ENCODE measurements around the gene TECPR2. TPM values are rescaled to one million over a fixed set of nuclear protein-coding genes. Genes with fewer than 3 reads are reported as not detected.

TECPR2 gene
- total and polyA plus RNA-seq, 2 of the 13 experiments (the other 11 are each of a cell fraction or from before 2014, with no cell fraction given), result 3.5 to 5.7 TPM

DNA sequence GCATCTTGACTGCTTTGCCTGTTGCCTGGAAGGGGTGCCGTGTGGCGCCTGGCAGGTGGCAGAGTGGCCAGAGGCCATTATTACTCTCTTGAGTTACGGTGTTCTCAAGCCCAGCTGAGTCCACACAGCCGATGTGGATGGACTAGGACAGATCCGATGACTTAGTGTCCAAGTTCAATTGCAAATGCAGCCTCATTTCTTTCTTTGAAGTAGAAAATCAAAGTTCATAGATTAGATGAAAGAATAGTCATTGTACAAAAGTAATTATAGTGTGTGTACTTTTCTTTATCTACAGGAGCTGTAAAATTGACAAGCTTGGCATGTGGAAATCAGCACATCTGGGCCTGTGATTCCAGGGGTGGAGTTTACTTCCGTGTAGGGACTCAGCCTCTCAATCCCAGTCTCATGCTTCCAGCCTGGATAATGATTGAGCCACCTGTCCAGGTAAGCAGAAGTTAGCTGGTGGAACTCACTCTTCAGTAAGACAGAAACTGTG is 102.2 kb downstream of the TECPR2 start (continued):
- TF ChIP-seq ZNF503 (CRISPR knock-in tag; IDR thresholded peaks at IDR 0.05) (no peak), FOXP1 (IDR thresholded peaks at IDR 0.05) (no peak), FOXP1 (CRISPR knock-in tag; IDR thresholded peaks at IDR 0.05) (0 out of 2 replicates have a peak, but pooled peaks have one; percentile 22), ZSCAN12 (CRISPR knock-in tag; IDR thresholded peaks at IDR 0.05) (no peak), FOXO1 (CRISPR knock-in tag; IDR thresholded peaks at IDR 0.05) (0 out of 2 replicates have a peak, but pooled peaks have one; percentile 7), CEBPZ (IDR thresholded peaks at IDR 0.05; ENCODE audit: low read length) (no peak), RORA (CRISPR knock-in tag; IDR thresholded peaks at IDR 0.05) (no peak), HMGXB4 (CRISPR knock-in tag; IDR thresholded peaks at IDR 0.05; ENCODE audit: borderline replicate concordance in 1 of 2, low read depth in 1 of 2) (no peak), MLX (CRISPR knock-in tag; IDR thresholded peaks at IDR 0.05) (no peak), ZGPAT (CRISPR knock-in tag; IDR thresholded peaks at IDR 0.05) (peak; percentile 45; the same call in 1 of the 2 replicates), ZNF761 (CRISPR knock-in tag; conservative IDR thresholded peaks at IDR 0.05) (no peak), YEATS2 (CRISPR knock-in tag; IDR thresholded peaks at IDR 0.05; ENCODE audit: borderline replicate concordance) (no peak), HNF4A (CRISPR knock-in tag; IDR thresholded peaks at IDR 0.05) (peak; percentile 54), SALL1 (CRISPR knock-in tag; IDR thresholded peaks at IDR 0.05) (peak; percentile 46), PHF5A (CRISPR knock-in tag; IDR thresholded peaks at IDR 0.05; ENCODE audit: low read depth, unreplicated experiment) (no peak), ZNF335 (CRISPR knock-in tag; IDR thresholded peaks at IDR 0.05) (no peak), ZNF20 (CRISPR knock-in tag; IDR thresholded peaks at IDR 0.05) (no peak)
- TF ChIP-seq, protein P1, sequence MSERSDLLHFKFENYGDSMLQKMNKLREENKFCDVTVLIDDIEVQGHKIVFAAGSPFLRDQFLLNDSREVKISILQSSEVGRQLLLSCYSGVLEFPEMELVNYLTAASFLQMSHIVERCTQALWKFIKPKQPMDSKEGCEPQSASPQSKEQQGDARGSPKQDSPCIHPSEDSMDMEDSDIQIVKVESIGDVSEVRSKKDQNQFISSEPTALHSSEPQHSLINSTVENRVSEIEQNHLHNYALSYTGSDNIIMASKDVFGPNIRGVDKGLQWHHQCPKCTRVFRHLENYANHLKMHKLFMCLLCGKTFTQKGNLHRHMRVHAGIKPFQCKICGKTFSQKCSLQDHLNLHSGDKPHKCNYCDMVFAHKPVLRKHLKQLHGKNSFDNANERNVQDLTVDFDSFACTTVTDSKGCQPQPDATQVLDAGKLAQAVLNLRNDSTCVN (CRISPR knock-in tag; IDR thresholded peaks at IDR 0.05; ENCODE audit: borderline replicate concordance), result no peak
- TF ChIP-seq, protein P2, sequence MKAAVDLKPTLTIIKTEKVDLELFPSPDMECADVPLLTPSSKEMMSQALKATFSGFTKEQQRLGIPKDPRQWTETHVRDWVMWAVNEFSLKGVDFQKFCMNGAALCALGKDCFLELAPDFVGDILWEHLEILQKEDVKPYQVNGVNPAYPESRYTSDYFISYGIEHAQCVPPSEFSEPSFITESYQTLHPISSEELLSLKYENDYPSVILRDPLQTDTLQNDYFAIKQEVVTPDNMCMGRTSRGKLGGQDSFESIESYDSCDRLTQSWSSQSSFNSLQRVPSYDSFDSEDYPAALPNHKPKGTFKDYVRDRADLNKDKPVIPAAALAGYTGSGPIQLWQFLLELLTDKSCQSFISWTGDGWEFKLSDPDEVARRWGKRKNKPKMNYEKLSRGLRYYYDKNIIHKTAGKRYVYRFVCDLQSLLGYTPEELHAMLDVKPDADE (CRISPR knock-in tag; IDR thresholded peaks at IDR 0.05), result no peak
